Omental fat pad (tissue), 4 donors: ENCODE data around the gene GRM7. TPM values are rescaled to one million over a fixed set of nuclear protein-coding genes. Genes with fewer than 3 reads are reported as not detected.

ENCODE experiments used
- ATAC-seq: fragments of 150-250 bp; one replicate; pipeline ENCODE4 v1.9.1; 2016; ENCODE audit warnings: mild to moderate bottlenecking, moderate library complexity; ENCODE audit not compliant: low FRiP score
- DNase-seq: peaks from one replicate; pipeline ENCODE4 v3.0.0-alpha.2; 2019; ENCODE audit warnings: low spot score
- CTCF ChIP-seq, 3 donors: fragments of 450-650 bp; IDR thresholded peaks; one replicate each; pipeline ENCODE4 v1.5.1; 2016 to 2017; ENCODE audit warnings: antibody characterized with exemption in 3 of 3, mild to moderate bottlenecking in 3 of 3, moderate library complexity in 2 of 3
- total RNA-seq, 4 donors: library from RNA; depleted of rRNA; stranded (reverse); fragments of >200 nt; gene quantifications; one replicate each; pipeline ENCODE4 v1.1.0, GENCODE V29; 2016

GRM7 gene
- total RNA-seq, 4 donors from 2014 or later, result 0.12 to 0.82 (median 0.28) TPM; not detected in 1

DNA sequence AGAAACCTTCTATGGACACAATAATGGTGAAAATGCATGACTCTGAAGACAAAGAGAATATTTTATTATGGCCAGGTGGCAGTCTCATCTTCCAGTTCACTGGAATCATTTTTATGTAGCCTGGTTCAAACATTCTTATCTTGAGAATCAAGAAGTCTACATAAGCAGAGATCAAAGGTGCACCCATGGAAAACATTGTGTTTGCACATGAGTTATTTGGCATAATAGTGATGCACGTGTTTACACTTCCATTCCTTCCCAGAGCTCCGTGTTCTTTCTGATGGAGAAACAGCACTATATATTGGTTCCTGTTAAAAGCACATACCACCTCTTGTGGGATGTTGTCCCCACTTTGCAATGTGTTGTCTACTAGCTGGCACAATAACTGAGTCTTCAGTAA lies 572.2 kb downstream of the GRM7 start:
- DNase-seq (no peak), ATAC-seq (no peak)
- no peak for TF ChIP-seq CTCF (IDR thresholded peaks at IDR 0.05)

GRCh38 chr3:7436542-7436941 lies 575.6 kb downstream of the GRM7 start:
- TF ChIP-seq CTCF (IDR thresholded peaks at IDR 0.05), result no peak
- DNase-seq (no peak), ATAC-seq (no peak)

- no peak for TF ChIP-seq CTCF (IDR thresholded peaks at IDR 0.05)
- ATAC-seq, result no peak
- DNase-seq, result no peak
Measured at GRCh38 chr3:7437231-7437630, 576.3 kb downstream of the GRM7 start.

- DNase-seq (no peak), ATAC-seq (no peak)
- no peak for TF ChIP-seq CTCF (IDR thresholded peaks at IDR 0.05)
Measured at GRCh38 chr3:7439101-7439680, 578.3 kb downstream of the GRM7 start.

DNA sequence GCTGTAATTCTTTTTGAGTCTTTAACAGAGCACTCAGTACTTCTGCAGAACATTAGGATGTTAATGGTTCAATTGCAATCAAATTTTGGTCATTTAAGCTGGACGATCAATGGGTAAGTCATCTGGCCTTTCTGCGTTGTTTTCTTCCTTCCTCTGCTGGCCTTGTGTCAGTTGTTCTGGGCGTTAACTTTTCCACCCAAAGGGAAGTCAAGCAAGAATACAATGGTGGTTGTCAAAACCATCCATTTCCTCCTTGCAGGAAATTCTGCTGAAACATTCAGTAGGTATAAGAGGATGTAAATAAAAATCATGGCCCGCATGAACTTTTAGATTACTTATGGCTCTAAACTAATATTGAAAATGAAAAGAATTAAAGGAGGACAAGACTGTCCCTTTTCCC lies 584.0 kb downstream of the GRM7 start:
- no peak for TF ChIP-seq CTCF (IDR thresholded peaks at IDR 0.05)
- DNase-seq, result no peak
- no peak for ATAC-seq

DNA sequence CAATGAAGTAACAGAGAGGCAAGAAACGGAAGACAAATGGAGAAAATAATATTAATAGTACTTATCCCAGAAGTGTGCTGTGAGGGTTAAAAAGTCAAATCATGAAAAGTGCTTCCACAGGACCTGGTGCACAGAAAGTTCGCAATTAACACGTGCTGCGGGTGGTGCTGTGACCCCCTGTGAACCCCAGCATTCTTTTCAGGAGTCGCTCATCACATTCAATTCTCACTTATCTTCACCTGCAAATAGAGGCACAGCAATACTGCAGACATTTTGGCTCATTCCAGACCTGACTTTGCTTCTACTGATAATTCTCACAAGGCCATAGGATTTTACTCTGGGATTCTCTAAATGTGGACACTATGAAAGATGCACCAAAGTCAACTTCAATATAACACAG lies 584.4 kb downstream of the GRM7 start:
- ATAC-seq (no peak), DNase-seq (no peak)
- no peak for TF ChIP-seq CTCF (IDR thresholded peaks at IDR 0.05)

DNA sequence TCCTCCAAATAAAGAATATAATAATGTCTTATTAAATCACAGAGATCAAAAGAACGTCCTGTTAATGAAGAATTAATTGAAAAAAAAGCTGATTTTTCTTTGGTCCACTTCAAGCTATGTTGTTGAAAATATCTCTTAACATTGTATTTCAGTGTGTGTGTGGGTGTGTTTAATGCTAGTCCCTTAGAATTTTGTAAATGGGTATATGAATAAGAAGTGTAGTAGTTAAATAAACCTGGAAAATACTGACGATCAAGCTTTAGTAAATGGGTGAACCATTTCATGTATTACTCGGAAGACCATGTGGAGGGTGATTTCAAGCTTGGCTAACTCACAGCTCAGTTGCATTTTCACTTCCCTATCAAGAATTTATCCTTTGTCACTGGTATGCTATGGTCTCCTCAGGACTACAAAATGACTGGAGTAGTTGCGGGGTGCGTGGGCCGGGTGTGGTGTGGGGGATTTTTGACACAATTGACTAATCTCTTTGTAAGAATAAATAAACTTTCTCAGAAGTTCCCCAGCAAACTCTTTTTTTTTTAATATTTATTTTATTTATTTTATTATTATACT lies 586.4 kb downstream of the GRM7 start:
- ATAC-seq, result no peak
- DNase-seq, result no peak
- no peak for TF ChIP-seq CTCF (IDR thresholded peaks at IDR 0.05)
